Measurements from ENCODE around the gene HAO2. TPM values are rescaled to one million over a fixed set of nuclear protein-coding genes. Genes with fewer than 3 reads are reported as not detected.
"Not testable (repeated sequence)": the region's sequence is repeated elsewhere in the genome, so short reads cannot be mapped to it uniquely, and the experiment has no call there.

Gene HAO2
- total RNA-seq, 2 donors from 2014 or later: not detected

- Mint-ChIP-seq H3K4me1 (no peaks in the 10 kb centered on the region), H3K36me3 (ENCODE audit: low read depth) (peaks cover 2% of the 10 kb centered on the region), H3K4me3 (no peak overlapping the region), H3K9me3 (peaks cover 15% of the 10 kb centered on the region), H3K27ac (no peak overlapping the region), H3K27me3 (ENCODE audit: insufficient read depth) (no peaks in the 10 kb centered on the region)
- H3K9me3 ChIP-seq (ENCODE audit: control insufficient read depth, low read length): peaks cover 11% of the 10 kb centered on the region
- H3K9ac ChIP-seq (ENCODE audit: extremely low read depth, low read length, poor library complexity, severe bottlenecking): no peak overlapping the region
- no peak for TF ChIP-seq CTCF (conservative IDR thresholded peaks at IDR 0.05)
- H3K4me3 ChIP-seq (ENCODE audit: low read length): no peak overlapping the region
- no peaks in the 10 kb centered on the region for H3K4me1 ChIP-seq (ENCODE audit: control insufficient read depth, insufficient read depth, low read length)
- H3K27ac ChIP-seq (ENCODE audit: low read depth, low read length): no peak overlapping the region
- WGBS, 2 experiments (ENCODE audit: insufficient coverage in 1 of 2, insufficient read length in 1 of 2): 84 to 100% methylated on average over 2 to 4 of the region's 4 CpGs
- no peak for DNase-seq
- no peaks in the 10 kb centered on the region for H3K27me3 ChIP-seq (ENCODE audit: control insufficient read depth, insufficient read depth, low read length, poor library complexity, severe bottlenecking)
- no peaks in the 10 kb centered on the region for H3K36me3 ChIP-seq (ENCODE audit: control insufficient read depth, insufficient read depth, low read length)
These were observed 19.6 kb upstream of the HAO2 start for GRCh38 chr1:119348941-119349340.

- not testable (repeated sequence) for H3K4me3 ChIP-seq (ENCODE audit: low read length); H3K4me1 Mint-ChIP-seq; H3K27me3 ChIP-seq (ENCODE audit: control insufficient read depth, insufficient read depth, low read length, poor library complexity, severe bottlenecking); H3K9me3 ChIP-seq (ENCODE audit: control insufficient read depth, low read length); H3K27me3 Mint-ChIP-seq (ENCODE audit: insufficient read depth); DNase-seq; H3K9me3 Mint-ChIP-seq; H3K36me3 Mint-ChIP-seq (ENCODE audit: low read depth); H3K9ac ChIP-seq (ENCODE audit: extremely low read depth, low read length, poor library complexity, severe bottlenecking); H3K27ac Mint-ChIP-seq; H3K27ac ChIP-seq (ENCODE audit: low read depth, low read length); H3K4me1 ChIP-seq (ENCODE audit: control insufficient read depth, insufficient read depth, low read length); H3K4me3 Mint-ChIP-seq; H3K36me3 ChIP-seq (ENCODE audit: control insufficient read depth, insufficient read depth, low read length)
- WGBS, 2 experiments (ENCODE audit: insufficient coverage in 1 of 2, insufficient read length in 1 of 2): 92% methylated on average over 2 of the region's 2 CpGs; no CpG with 5 or more reads in 1 of the 2 experiments
These were observed 17.7 kb upstream of the HAO2 start for GRCh38 chr1:119350866-119351265.

GRCh38 chr1:119351997-119352396 lies 16.6 kb upstream of the HAO2 start:
- no peak overlapping the region for H3K4me3 ChIP-seq (ENCODE audit: low read length)
- DNase-seq: no peak
- no peaks in the 10 kb centered on the region for H3K36me3 ChIP-seq (ENCODE audit: control insufficient read depth, insufficient read depth, low read length)
- Mint-ChIP-seq H3K4me3 (no peak overlapping the region), H3K27ac (no peak overlapping the region), H3K27me3 (ENCODE audit: insufficient read depth) (no peaks in the 10 kb centered on the region), H3K4me1 (no peaks in the 10 kb centered on the region), H3K9me3 (peaks cover 4% of the 10 kb centered on the region), H3K36me3 (ENCODE audit: low read depth) (no peaks in the 10 kb centered on the region)
- no peaks in the 10 kb centered on the region for H3K9me3 ChIP-seq (ENCODE audit: control insufficient read depth, low read length)
- no peak overlapping the region for H3K9ac ChIP-seq (ENCODE audit: extremely low read depth, low read length, poor library complexity, severe bottlenecking)
- no peaks in the 10 kb centered on the region for H3K4me1 ChIP-seq (ENCODE audit: control insufficient read depth, insufficient read depth, low read length)
- no peak for TF ChIP-seq CTCF (conservative IDR thresholded peaks at IDR 0.05)
- H3K27ac ChIP-seq (ENCODE audit: low read depth, low read length): no peak overlapping the region
- whole genome bisulfite sequencing, 2 experiments (ENCODE audit: insufficient coverage in 1 of 2, insufficient read length in 1 of 2): 100% methylated on average over 1 of the region's 1 CpG; no CpG with 5 or more reads in 1 of the 2 experiments
- no peaks in the 10 kb centered on the region for H3K27me3 ChIP-seq (ENCODE audit: control insufficient read depth, insufficient read depth, low read length, poor library complexity, severe bottlenecking)

GRCh38 chr1:119353836-119354235 lies 14.7 kb upstream of the HAO2 start:
- Histone ChIP-seq H3K27me3 (ENCODE audit: control insufficient read depth, insufficient read depth, low read length, poor library complexity, severe bottlenecking) (no peaks in the 10 kb centered on the region), H3K9me3 (ENCODE audit: control insufficient read depth, low read length) (no peaks in the 10 kb centered on the region), H3K27ac (ENCODE audit: low read depth, low read length) (no peak overlapping the region), H3K4me3 (ENCODE audit: low read length) (no peak overlapping the region), H3K4me1 (ENCODE audit: control insufficient read depth, insufficient read depth, low read length) (no peaks in the 10 kb centered on the region), H3K9ac (ENCODE audit: extremely low read depth, low read length, poor library complexity, severe bottlenecking) (no peak overlapping the region), H3K36me3 (ENCODE audit: control insufficient read depth, insufficient read depth, low read length) (no peaks in the 10 kb centered on the region)
- Mint-ChIP-seq H3K36me3 (ENCODE audit: low read depth) (no peaks in the 10 kb centered on the region), H3K4me3 (no peak overlapping the region), H3K9me3 (no peaks in the 10 kb centered on the region), H3K27ac (no peak overlapping the region), H3K27me3 (ENCODE audit: insufficient read depth) (no peaks in the 10 kb centered on the region), H3K4me1 (no peaks in the 10 kb centered on the region)
- 86% methylated on average over 3 of the region's 3 CpGs; no CpG with 5 or more reads in 1 of the 2 experiments for WGBS, 2 experiments (ENCODE audit: insufficient coverage in 1 of 2, insufficient read length in 1 of 2)
- no peak for TF ChIP-seq CTCF (conservative IDR thresholded peaks at IDR 0.05)
- no peak for DNase-seq

All from endodermal cell (in vitro differentiated cells).